Measurements from ENCODE around the gene LIME1. TPM values are rescaled to one million over a fixed set of nuclear protein-coding genes. Genes with fewer than 3 reads are reported as not detected.

LIME1 gene
- total RNA-seq, 2 donors from 2014 or later: 9.8 to 24.8 TPM

GRCh38 chr20:63787749-63788148 is 51.3 kb downstream of the LIME1 start:
- Mint-ChIP-seq H3K36me3 (ENCODE audit: low read depth) (no peaks in the 10 kb centered on the region), H3K9me3 (no peaks in the 10 kb centered on the region), H3K27me3 (no peaks in the 10 kb centered on the region), H3K4me3 (no peak overlapping the region), H3K27ac (no peak overlapping the region), H3K4me1 (no peaks in the 10 kb centered on the region)
- ATAC-seq (replicated peaks): no peak

Other genes with a start within 250 kb of the LIME1 start
- 10 to 100 TPM in 1 of 2 donors, under 1 TPM in 1; 0.80 to 10.9 TPM for gene EEF1A2, start 237.6 kb upstream of the LIME1 start, total RNA-seq
- gene PPDPF, start 215.9 kb upstream of the LIME1 start, total RNA-seq: 10 to 100 TPM; 65.5 to 87.5 TPM
- gene PTK6, start 199.3 kb upstream of the LIME1 start, total RNA-seq: 1 to 10 TPM in 1 of 2 donors, under 1 TPM in 1; 0.69 to 1.9 TPM
- not detected for gene SRMS, start 188.9 kb upstream of the LIME1 start, total RNA-seq
- gene FNDC11, start 182.5 kb upstream of the LIME1 start, total RNA-seq: under 1 TPM in 1 of 2 donors, not detected in 1; 0.40 TPM
- gene HELZ2, start 162.4 kb upstream of the LIME1 start, total RNA-seq: 10 to 100 TPM in 1 of 2 donors, 1 to 10 TPM in 1; 8.2 to 12.6 TPM
- gene GMEB2, start 109.6 kb upstream of the LIME1 start, total RNA-seq: 10 to 100 TPM; 11.5 to 19.6 TPM
- gene STMN3, start 83.2 kb upstream of the LIME1 start, total RNA-seq: 10 to 100 TPM; 15.1 to 24.7 TPM
- 10 to 100 TPM; 41.8 to 51.8 TPM for gene RTEL1, start 78.4 kb upstream of the LIME1 start, total RNA-seq
- gene TNFRSF6B, start 40.0 kb upstream of the LIME1 start, total RNA-seq: not detected
- 10 to 100 TPM; 43.8 to 55.8 TPM for gene ARFRP1, start 28.7 kb upstream of the LIME1 start, total RNA-seq
- gene ZGPAT, start 28.6 kb upstream of the LIME1 start, total RNA-seq: 10 to 100 TPM; 18.3 to 24.7 TPM
- gene SLC2A4RG, start 3.1 kb downstream of the LIME1 start, total RNA-seq: 10 to 100 TPM; 30.5 to 35.1 TPM
- 1 to 10 TPM in 1 of 2 donors, under 1 TPM in 1; 0.54 to 6.2 TPM for gene ZBTB46, start 94.6 kb downstream of the LIME1 start, total RNA-seq
- under 1 TPM in 1 of 2 donors, not detected in 1; 0.19 TPM for gene ABHD16B, start 124.8 kb downstream of the LIME1 start, total RNA-seq
- gene TPD52L2, start 128.6 kb downstream of the LIME1 start, total RNA-seq: 10 to 100 TPM; 54.8 to 92.9 TPM
- gene DNAJC5, start 158.5 kb downstream of the LIME1 start, total RNA-seq: 10 to 100 TPM; 46.8 to 53.4 TPM
- 10 to 100 TPM; 27.5 to 36.2 TPM for gene UCKL1, start 219.8 kb downstream of the LIME1 start, total RNA-seq
- gene ZNF512B, start 233.3 kb downstream of the LIME1 start, total RNA-seq: 10 to 100 TPM; 13.9 to 21.3 TPM
- 10 to 100 TPM; 21.4 to 32.7 TPM for gene SAMD10, start 243.0 kb downstream of the LIME1 start, total RNA-seq
- 10 to 100 TPM; 88.5 to 97.4 TPM for gene PRPF6, start 244.5 kb downstream of the LIME1 start, total RNA-seq